H9 (cell line): ENCODE results near the gene ZNF287. TPM values are rescaled to one million over a fixed set of nuclear protein-coding genes. Genes with fewer than 3 reads are reported as not detected.
A peak's percentile ranks its signal among the peaks of the same experiment; 100 is the strongest.
"Not testable (repeated sequence)": the region's sequence is repeated elsewhere in the genome, so short reads cannot be mapped to it uniquely, and the experiment has no call there.

Source experiments
- DNase-seq: peaks from one replicate; pipeline ENCODE4 v3.0.0-alpha.2; 2017
- H2AFZ ChIP-seq: one replicate; pipeline ENCODE4 v1.6.1; 2013; ENCODE audit warnings: mild to moderate bottlenecking, low read length, control low read depth, moderate library complexity
- H2AK5ac ChIP-seq: 2 replicates; pipeline ENCODE4 v1.6.1; 2013; ENCODE audit warnings: low read length, control low read depth, mixed read lengths; ENCODE audit not compliant: insufficient read length
- H2BK120ac ChIP-seq: one replicate; pipeline ENCODE4 v1.6.1; 2013; ENCODE audit warnings: low read depth, mild to moderate bottlenecking, low read length, control low read depth, inconsistent platforms; ENCODE audit not compliant: poor library complexity, severe bottlenecking
- H2BK12ac ChIP-seq: 2 replicates; pipeline ENCODE4 v1.6.1; 2013; ENCODE audit warnings: low read length, control low read depth, mixed read lengths, low read depth; ENCODE audit not compliant: insufficient read length
- H2BK15ac ChIP-seq: 2 replicates; pipeline ENCODE4 v1.6.1; 2013; ENCODE audit warnings: low read depth, low read length, control low read depth
- H2BK20ac ChIP-seq: one replicate; pipeline ENCODE4 v1.6.1; 2013; ENCODE audit warnings: low read depth, mild to moderate bottlenecking, low read length, control low read depth, inconsistent platforms; ENCODE audit not compliant: poor library complexity, severe bottlenecking
- H2BK5ac ChIP-seq: 2 replicates; pipeline ENCODE4 v1.6.1; 2013; ENCODE audit warnings: low read length, control low read depth, mixed read lengths; ENCODE audit not compliant: insufficient read length
- H3K14ac ChIP-seq: 2 replicates; pipeline ENCODE4 v1.6.1; 2013; ENCODE audit warnings: low read length, control low read depth; ENCODE audit not compliant: insufficient read depth
- H3K18ac ChIP-seq: 2 replicates; pipeline ENCODE4 v1.6.1; 2013; ENCODE audit warnings: low read depth, mild to moderate bottlenecking, mixed read lengths, low read length, control low read depth; ENCODE audit not compliant: insufficient read length
- H3K23ac ChIP-seq: 2 replicates; pipeline ENCODE4 v1.6.1; 2013; ENCODE audit warnings: low read length, control low read depth, mixed read lengths, low read depth; ENCODE audit not compliant: insufficient read length
- H3K23me2 ChIP-seq: 2 replicates; pipeline ENCODE4 v1.6.1; 2013; ENCODE audit warnings: low read depth, mild to moderate bottlenecking, mixed read lengths, low read length, control low read depth; ENCODE audit not compliant: insufficient read length, poor library complexity, severe bottlenecking
- H3K27ac ChIP-seq: 2 replicates; pipeline ENCODE4 v1.5.1; 2013; ENCODE audit warnings: low read length, control low read depth, mixed read lengths, low read depth; ENCODE audit not compliant: insufficient read length
- H3K27me3 ChIP-seq: 2 replicates; pipeline ENCODE4 v1.6.1; 2013; ENCODE audit warnings: low read length, control low read depth, inconsistent platforms; ENCODE audit not compliant: insufficient read depth
- H3K4ac ChIP-seq: 2 replicates; pipeline ENCODE4 v1.6.1; 2013; ENCODE audit warnings: low read depth, mild to moderate bottlenecking, control low read depth, inconsistent platforms, low read length, moderate library complexity
- H3K4me1 ChIP-seq: 2 replicates; pipeline ENCODE4 v1.6.1; 2013; ENCODE audit warnings: low read length, control low read depth, inconsistent platforms; ENCODE audit not compliant: insufficient read depth
- H3K4me2 ChIP-seq: 2 replicates; pipeline ENCODE4 v1.6.1; 2013; ENCODE audit warnings: low read length, control low read depth, mixed read lengths; ENCODE audit not compliant: insufficient read length, insufficient read depth
- H3K56ac ChIP-seq: 2 replicates; pipeline ENCODE4 v1.6.1; 2013; ENCODE audit warnings: low read depth, mild to moderate bottlenecking, mixed read lengths, low read length, control low read depth; ENCODE audit not compliant: insufficient read length
- H3K79me1 ChIP-seq: 2 replicates; pipeline ENCODE4 v1.6.1; 2013; ENCODE audit warnings: low read depth, mild to moderate bottlenecking, moderate library complexity, low read length, control low read depth, inconsistent platforms; ENCODE audit not compliant: insufficient read depth, poor library complexity, severe bottlenecking
- H3K79me2 ChIP-seq: 2 replicates; pipeline ENCODE4 v1.6.1; 2013; ENCODE audit warnings: low read length, control low read depth, inconsistent platforms; ENCODE audit not compliant: insufficient read depth
- H3K9ac ChIP-seq: 2 replicates; pipeline ENCODE4 v1.6.1; 2013; ENCODE audit warnings: low read length, control low read depth, mixed read lengths; ENCODE audit not compliant: insufficient read length; ENCODE audit errors: extremely low read depth
- H3K9me3 ChIP-seq: one replicate; pipeline ENCODE4 v1.6.1; 2013; ENCODE audit warnings: low read depth, low read length, inconsistent platforms; ENCODE audit not compliant: control insufficient read depth
- H3T11ph ChIP-seq: one replicate; pipeline ENCODE4 v1.6.1; 2013; ENCODE audit warnings: mild to moderate bottlenecking, low read length, control low read depth, inconsistent platforms
- H4K20me1 ChIP-seq: one replicate; pipeline ENCODE4 v1.6.1; 2013; ENCODE audit not compliant: control insufficient read depth, insufficient read length, insufficient read depth
- H4K5ac ChIP-seq: 2 replicates; pipeline ENCODE4 v1.6.1; 2013; ENCODE audit warnings: low read depth, mild to moderate bottlenecking, mixed read lengths, low read length, control low read depth; ENCODE audit not compliant: insufficient read length
- H4K8ac ChIP-seq: replicated peaks from 2 replicates; pipeline ENCODE4 v1.6.1; 2013; ENCODE audit warnings: low read length, control low read depth, mixed read lengths, low read depth; ENCODE audit not compliant: insufficient read length
- H4K91ac ChIP-seq: 2 replicates; pipeline ENCODE4 v1.6.1; 2013; ENCODE audit warnings: low read depth, mild to moderate bottlenecking, moderate library complexity, mixed read lengths, low read length, control low read depth; ENCODE audit not compliant: insufficient read length
- H3K27ac Mint-ChIP-seq, 3 experiments: 2 replicates in 2 of 3; 3 replicates in 1 of 3; pipeline ENCODE4 v1.8.0; 2020 to 2021; ENCODE audit warnings: mixed read lengths in 3 of 3, mild to moderate bottlenecking in 1 of 3, moderate library complexity in 1 of 3
- H3K27me3 Mint-ChIP-seq: 2 replicates; pipeline ENCODE4 v1.8.0; 2021; ENCODE audit warnings: low read depth, mild to moderate bottlenecking, moderate library complexity, mixed read lengths
- H3K36me3 Mint-ChIP-seq, 3 experiments: 2 replicates in 2 of 3; 3 replicates in 1 of 3; pipeline ENCODE4 v1.8.0; 2020 to 2021; ENCODE audit warnings: low read depth in 3 of 3, mixed read lengths in 3 of 3; ENCODE audit not compliant: insufficient read depth in 1 of 3
- H3K4me1 Mint-ChIP-seq, 2 experiments: 2 replicates each; pipeline ENCODE4 v1.8.0; 2020; ENCODE audit warnings: mixed read lengths in 2 of 2
- H3K4me3 Mint-ChIP-seq, 2 experiments: 2 replicates in 1 of 2; 3 replicates in 1 of 2; pipeline ENCODE4 v1.8.0; 2020 to 2021; ENCODE audit warnings: mild to moderate bottlenecking in 2 of 2, mixed read lengths in 2 of 2, moderate library complexity in 1 of 2
- H3K9me3 Mint-ChIP-seq, 2 experiments: 2 replicates in 1 of 2; 3 replicates in 1 of 2; pipeline ENCODE4 v1.8.0; 2020; ENCODE audit warnings: mild to moderate bottlenecking in 2 of 2, mixed read lengths in 2 of 2, moderate library complexity in 1 of 2
- WGBS: extraction: QIAGEN DNeasy Blood & Tissue Kit; methylation state at CpG from one replicate; pipeline ENCODE4 v1.1.7; 2013; ENCODE audit warnings: missing lambda C conversion rate, low lambda C conversion rate, mixed read lengths; ENCODE audit not compliant: insufficient read length; ENCODE audit errors: extremely low coverage; 5-methylcytosine and 5-hydroxymethylcytosine counted together
- total RNA-seq: library from RNA; stranded (reverse); gene quantifications from 2 replicates; pipeline ENCODE4 v1.2.1, GENCODE V29; 2021
- TF ChIP-seq, protein P1 (sequence below): fragments of 200-600 bp; sonication (generic); conservative IDR thresholded peaks from 3 replicates; pipeline ENCODE4 v1.8.0; 2021; ENCODE audit warnings: antibody characterized with exemption, mild to moderate bottlenecking

Gene ZNF287
- total RNA-seq, 1 experiment from 2014 or later, result 7.1 TPM

DNA sequence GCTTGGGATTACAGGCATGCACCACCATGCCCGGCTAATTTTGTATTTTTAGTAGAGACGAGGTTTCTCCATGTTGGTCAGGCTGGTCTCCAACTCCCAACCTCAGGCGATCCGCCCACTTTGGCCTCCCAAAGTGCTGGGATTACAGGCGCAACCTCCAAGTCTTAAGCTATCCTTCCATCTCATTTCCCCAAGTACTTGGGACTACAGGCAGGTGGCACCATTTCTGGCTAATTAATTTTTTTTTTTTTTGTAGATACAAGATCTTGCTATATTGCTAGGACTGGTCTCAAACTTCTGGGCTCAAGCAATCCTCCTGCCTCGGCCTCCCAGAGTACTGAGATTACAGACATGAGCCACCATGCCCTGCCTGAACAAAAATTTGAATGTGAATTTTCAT is 43.4 kb downstream of the ZNF287 start:
- not testable (repeated sequence) for H2BK15ac ChIP-seq, H2BK12ac ChIP-seq, H3K27ac Mint-ChIP-seq, H2BK5ac ChIP-seq, H3K79me2 ChIP-seq, H3K9me3 ChIP-seq, H3K56ac ChIP-seq, H3K9me3 Mint-ChIP-seq, H3K4me2 ChIP-seq, H3K14ac ChIP-seq, H2BK20ac ChIP-seq, DNase-seq, H2AK5ac ChIP-seq, H3K27me3 ChIP-seq, H3T11ph ChIP-seq, H3K36me3 Mint-ChIP-seq, H3K4me1 ChIP-seq, H3K18ac ChIP-seq, H4K91ac ChIP-seq, H4K5ac ChIP-seq, H3K4me3 Mint-ChIP-seq, H3K9ac ChIP-seq, H3K23me2 ChIP-seq, H3K4ac ChIP-seq, H3K27ac ChIP-seq, H2AFZ ChIP-seq, H3K4me1 Mint-ChIP-seq, H2BK120ac ChIP-seq, H3K23ac ChIP-seq, H3K79me1 ChIP-seq, H4K8ac ChIP-seq, H4K20me1 ChIP-seq
- WGBS, result no CpG with 5 or more reads among the region's 6 CpGs
- TF ChIP-seq, protein P1, sequence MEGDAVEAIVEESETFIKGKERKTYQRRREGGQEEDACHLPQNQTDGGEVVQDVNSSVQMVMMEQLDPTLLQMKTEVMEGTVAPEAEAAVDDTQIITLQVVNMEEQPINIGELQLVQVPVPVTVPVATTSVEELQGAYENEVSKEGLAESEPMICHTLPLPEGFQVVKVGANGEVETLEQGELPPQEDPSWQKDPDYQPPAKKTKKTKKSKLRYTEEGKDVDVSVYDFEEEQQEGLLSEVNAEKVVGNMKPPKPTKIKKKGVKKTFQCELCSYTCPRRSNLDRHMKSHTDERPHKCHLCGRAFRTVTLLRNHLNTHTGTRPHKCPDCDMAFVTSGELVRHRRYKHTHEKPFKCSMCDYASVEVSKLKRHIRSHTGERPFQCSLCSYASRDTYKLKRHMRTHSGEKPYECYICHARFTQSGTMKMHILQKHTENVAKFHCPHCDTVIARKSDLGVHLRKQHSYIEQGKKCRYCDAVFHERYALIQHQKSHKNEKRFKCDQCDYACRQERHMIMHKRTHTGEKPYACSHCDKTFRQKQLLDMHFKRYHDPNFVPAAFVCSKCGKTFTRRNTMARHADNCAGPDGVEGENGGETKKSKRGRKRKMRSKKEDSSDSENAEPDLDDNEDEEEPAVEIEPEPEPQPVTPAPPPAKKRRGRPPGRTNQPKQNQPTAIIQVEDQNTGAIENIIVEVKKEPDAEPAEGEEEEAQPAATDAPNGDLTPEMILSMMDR, result peak; percentile 47
- peaks cover 19% of the 10 kb centered on the region for H3K27me3 Mint-ChIP-seq
